T-helper 1 cell treated with Interleukin-12 subunit alpha and Interleukin-12 subunit beta and Interleukin-4 antibody, amounts not matched to agents 30 μg/mL and 1 μg/mL, for 36 hours (primary cell): ENCODE data around the gene UNC119B.
"Not testable (repeated sequence)": the region's sequence is repeated elsewhere in the genome, so short reads cannot be mapped to it uniquely, and the experiment has no call there.

Experiments used
- H3K27ac Mint-ChIP-seq: one replicate; pipeline ENCODE4 v1.8.0; 2021; ENCODE audit warnings: mild to moderate bottlenecking, mixed read lengths
- H3K27me3 Mint-ChIP-seq: one replicate; pipeline ENCODE4 v1.8.0; 2021; ENCODE audit warnings: low read depth, mixed read lengths
- H3K36me3 Mint-ChIP-seq: one replicate; pipeline ENCODE4 v1.8.0; 2021; ENCODE audit warnings: low read depth, mixed read lengths
- H3K4me1 Mint-ChIP-seq: one replicate; pipeline ENCODE4 v1.8.0; 2021; ENCODE audit warnings: low read depth, mixed read lengths
- H3K4me3 Mint-ChIP-seq: one replicate; pipeline ENCODE4 v1.8.0; 2021; ENCODE audit warnings: mild to moderate bottlenecking, moderate library complexity, mixed read lengths
- H3K9me3 Mint-ChIP-seq: one replicate; pipeline ENCODE4 v1.8.0; 2021; ENCODE audit warnings: mixed read lengths

Gene UNC119B

DNA sequence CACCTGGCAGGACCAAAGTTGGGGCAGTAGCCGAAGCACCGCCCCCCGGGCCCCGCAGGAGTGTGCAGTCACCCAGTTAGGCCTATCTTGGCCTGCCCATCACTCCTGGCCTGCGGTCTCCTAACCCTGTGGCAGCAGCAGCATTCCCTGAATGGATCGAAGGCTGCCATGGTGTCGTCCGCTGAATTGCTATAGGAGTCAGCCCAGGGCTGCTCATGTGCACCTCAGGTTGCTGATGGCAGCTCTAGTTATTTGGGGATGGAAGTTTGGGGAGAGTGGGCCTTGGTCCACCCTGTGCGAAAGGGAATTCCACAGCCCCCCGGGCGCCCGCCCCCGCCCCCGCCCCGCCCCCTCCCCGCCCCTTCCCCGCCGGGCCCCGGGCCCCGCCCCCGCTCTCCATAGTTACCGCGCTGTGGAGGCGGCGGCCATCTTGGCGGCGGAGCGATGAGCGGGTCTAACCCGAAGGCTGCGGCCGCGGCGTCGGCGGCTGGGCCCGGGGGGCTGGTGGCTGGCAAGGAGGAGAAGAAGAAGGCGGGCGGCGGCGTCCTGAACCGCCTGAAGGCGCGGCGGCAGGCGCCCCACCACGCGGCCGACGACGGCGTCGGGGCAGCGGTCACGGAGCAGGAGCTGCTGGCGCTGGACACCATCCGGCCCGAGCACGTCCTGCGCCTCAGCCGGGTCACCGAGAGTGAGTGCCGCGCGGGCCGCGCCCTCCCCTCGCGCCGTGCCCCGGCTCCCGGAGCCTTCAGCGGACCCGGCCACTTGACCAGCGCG is at the start of gene UNC119B:
Gene UNC119B, plus strand, starts transcription at position 428 of the 774 bp plus-strand sequence. Its CDS starts 17 bp downstream, at position 445.
- H3K27ac Mint-ChIP-seq: peak within 1 kb of the TSS; percentile 84
- peaks cover 30% of the 10 kb centered on the region for H3K4me1 Mint-ChIP-seq
- no peaks in the 10 kb centered on the region for H3K9me3 Mint-ChIP-seq
- peak within 1 kb of the TSS; percentile 93 for H3K4me3 Mint-ChIP-seq
- peaks cover 9% of the 10 kb centered on the region for H3K36me3 Mint-ChIP-seq
- no peaks in the 10 kb centered on the region for H3K27me3 Mint-ChIP-seq

GRCh38 chr12:120661432-120661831 is 48.8 kb upstream of the UNC119B start:
- Mint-ChIP-seq H3K27ac (no peak overlapping the region), H3K9me3 (no peaks in the 10 kb centered on the region), H3K4me3 (no peak overlapping the region), H3K36me3 (no peaks in the 10 kb centered on the region), H3K4me1 (no peaks in the 10 kb centered on the region), H3K27me3 (no peaks in the 10 kb centered on the region)

- no peaks in the 10 kb centered on the region for H3K36me3 Mint-ChIP-seq
- no peaks in the 10 kb centered on the region for H3K4me1 Mint-ChIP-seq
- H3K9me3 Mint-ChIP-seq: no peaks in the 10 kb centered on the region
- H3K27me3 Mint-ChIP-seq: no peaks in the 10 kb centered on the region
- H3K4me3 Mint-ChIP-seq: no peak overlapping the region
- no peak overlapping the region for H3K27ac Mint-ChIP-seq
These were observed 47.4 kb upstream of the UNC119B start for GRCh38 chr12:120662879-120663278.

GRCh38 chr12:120663741-120664140 is 46.5 kb upstream of the UNC119B start:
- Mint-ChIP-seq H3K36me3 (no peaks in the 10 kb centered on the region), H3K4me3 (no peak overlapping the region), H3K27ac (no peak overlapping the region)

DNA sequence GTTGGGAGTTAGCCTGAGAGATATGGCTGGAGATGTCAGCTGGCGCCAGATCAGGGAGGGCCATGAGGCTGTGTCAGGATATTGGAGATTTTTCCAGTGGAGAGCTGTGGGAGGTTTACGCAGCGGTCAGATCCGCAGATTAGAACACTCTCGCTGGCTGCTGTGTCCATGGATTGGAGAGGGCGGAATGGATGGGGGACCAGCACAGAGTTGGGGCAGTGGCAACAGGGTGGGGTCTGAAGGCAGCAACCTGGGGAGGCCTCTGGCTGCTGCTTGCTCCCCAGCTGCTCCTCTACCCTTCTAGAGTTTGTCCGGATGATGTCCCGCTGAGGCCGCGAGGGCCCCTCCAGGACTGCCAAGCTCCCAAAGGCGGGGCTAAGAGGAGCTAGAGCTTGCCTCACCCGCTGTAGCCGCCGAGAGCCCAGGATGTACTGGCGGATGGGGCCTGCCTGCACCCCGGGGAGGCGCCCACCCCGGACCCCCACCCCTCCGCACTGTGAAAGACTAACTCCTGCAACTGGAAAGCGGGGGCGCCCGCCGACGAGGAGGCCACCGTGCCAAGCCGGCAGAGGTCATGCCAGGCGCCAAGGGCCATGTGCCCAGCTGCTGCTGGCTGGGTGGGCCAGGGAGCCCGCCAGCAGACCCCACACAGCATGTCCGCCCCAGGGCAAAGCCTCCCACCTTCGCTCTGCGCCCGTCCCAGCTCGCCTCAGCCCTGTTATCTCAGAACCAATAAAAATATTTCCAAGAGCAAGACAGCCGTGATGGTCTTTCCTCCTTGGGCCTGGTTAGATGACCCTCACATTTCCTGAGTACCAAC is 43.5 kb upstream of the UNC119B start:
- Mint-ChIP-seq H3K9me3 (no peaks in the 10 kb centered on the region), H3K36me3 (no peaks in the 10 kb centered on the region), H3K4me1 (no peaks in the 10 kb centered on the region), H3K27me3 (no peaks in the 10 kb centered on the region), H3K27ac (no peak overlapping the region), H3K4me3 (no peak overlapping the region)

More at GRCh38 chr12:120663741-120664140, 46.5 kb upstream of the UNC119B start:
- H3K4me1 Mint-ChIP-seq: no peaks in the 10 kb centered on the region
- H3K27me3 Mint-ChIP-seq: no peaks in the 10 kb centered on the region
- H3K9me3 Mint-ChIP-seq: no peaks in the 10 kb centered on the region

DNA sequence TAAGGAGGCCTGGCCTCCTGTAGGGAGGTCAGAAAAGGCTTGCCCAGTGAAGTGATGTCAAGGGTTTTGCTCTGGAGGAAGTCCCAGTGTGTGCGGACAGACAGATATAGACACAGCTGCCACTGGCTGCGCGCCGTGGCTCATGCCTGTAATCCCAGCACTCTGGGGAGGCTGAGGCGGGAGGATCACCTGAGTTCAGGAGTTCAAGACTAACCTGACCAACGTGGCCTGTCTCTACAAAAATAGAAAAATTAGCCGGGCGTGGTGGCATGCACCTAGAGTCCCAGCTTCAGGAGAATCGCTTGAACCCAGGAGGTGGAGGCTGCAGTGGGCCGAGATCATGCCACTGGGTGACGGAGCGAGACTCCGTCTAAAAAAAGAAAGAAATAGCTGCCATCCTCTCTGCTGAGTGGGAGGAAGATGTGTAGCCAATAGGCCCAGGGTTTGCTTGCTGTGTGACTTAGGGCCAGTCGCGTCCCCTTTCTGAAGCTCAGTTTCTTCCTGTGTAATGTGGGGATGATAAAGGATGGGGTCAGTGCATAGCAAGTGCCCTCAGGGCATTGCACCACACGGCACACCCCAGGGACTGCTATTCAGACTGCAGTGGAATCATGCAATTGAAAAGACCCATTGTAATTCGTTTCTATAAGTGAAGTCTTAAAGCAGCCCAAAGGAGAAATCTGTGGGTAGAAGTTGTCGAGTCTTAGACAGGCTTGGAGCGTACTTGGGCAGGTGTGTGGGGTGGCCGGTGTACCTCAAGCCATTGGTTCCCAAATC is 42.0 kb upstream of the UNC119B start:
- Mint-ChIP-seq H3K27ac (no peak overlapping the region), H3K36me3 (no peaks in the 10 kb centered on the region), H3K9me3 (no peaks in the 10 kb centered on the region), H3K27me3 (no peaks in the 10 kb centered on the region), H3K4me1 (no peaks in the 10 kb centered on the region), H3K4me3 (no peak overlapping the region)

DNA sequence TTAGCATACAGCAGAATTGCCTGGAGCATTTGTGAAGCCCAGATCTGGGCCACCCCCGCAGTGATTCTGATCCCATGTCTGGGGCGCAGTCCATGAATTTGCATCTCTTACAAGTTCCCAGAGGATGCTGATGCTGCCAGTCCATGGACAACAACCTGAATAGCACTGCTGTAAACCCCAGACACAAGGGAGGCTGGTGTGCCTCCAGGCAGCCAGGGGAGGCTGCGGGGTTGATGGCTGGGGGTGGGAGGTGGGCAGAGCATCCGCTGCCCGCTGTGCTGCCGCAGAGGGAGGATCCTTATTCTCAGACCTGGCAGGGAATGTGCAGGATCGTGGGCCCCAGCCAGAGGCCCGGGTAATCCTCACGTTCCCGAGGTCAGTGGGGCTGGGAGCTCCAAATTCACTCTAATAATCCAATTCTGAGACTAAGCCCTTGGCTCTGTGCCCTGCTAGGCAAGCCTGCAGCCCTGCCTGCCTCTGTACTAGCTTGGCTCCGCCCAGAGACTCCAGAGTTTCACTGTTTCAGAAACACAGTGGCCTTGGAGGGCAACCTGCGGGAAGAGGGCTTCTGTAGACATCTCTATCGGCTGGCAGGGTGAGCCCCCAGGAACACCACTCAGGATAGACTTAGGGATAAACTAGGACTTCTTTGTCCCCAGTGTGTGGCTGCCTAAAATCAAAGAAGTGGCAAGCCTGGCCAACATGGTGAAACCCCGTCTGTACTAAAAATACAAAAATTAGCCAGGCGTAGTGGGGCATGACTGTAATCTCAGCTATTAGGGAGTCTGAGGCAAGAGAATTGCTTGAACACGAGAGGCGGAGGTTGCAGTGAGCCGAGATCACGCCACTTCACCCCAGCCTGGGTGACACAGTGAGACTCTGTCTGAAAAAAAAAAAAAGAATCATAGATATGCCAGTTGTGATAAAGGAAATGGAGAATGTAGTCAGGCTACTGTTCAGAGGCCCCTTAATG is 41.1 kb upstream of the UNC119B start:
- no peaks in the 10 kb centered on the region for H3K36me3 Mint-ChIP-seq
- no peaks in the 10 kb centered on the region for H3K9me3 Mint-ChIP-seq
- no peak overlapping the region for H3K4me3 Mint-ChIP-seq
- no peaks in the 10 kb centered on the region for H3K4me1 Mint-ChIP-seq
- H3K27ac Mint-ChIP-seq: no peak overlapping the region
- no peaks in the 10 kb centered on the region for H3K27me3 Mint-ChIP-seq

DNA sequence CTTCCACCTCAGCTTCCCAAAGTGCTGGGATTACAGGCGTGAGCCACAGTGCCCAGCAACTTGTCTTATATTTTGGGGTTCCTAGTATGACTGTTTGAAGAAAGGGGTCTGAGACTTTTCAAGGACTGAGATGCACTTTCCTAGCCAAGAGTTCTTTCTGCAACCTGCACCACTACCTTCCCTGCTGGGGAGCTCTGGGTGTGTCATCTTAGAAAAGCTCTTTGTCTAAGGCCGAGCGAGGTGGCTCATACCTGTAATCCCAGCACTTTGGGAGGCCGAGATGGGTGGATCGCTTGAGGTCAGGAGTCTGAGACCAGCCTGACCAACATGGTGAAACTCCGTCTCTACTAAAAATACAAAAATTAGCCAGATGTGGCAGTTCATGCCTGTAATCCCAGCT is 40.0 kb upstream of the UNC119B start:
- not testable (repeated sequence) for H3K4me3 Mint-ChIP-seq, H3K9me3 Mint-ChIP-seq, H3K27me3 Mint-ChIP-seq, H3K36me3 Mint-ChIP-seq, H3K4me1 Mint-ChIP-seq, H3K27ac Mint-ChIP-seq

- Mint-ChIP-seq H3K27ac (no peak overlapping the region), H3K4me3 (no peak overlapping the region), H3K27me3 (no peaks in the 10 kb centered on the region), H3K4me1 (no peaks in the 10 kb centered on the region), H3K36me3 (no peaks in the 10 kb centered on the region), H3K9me3 (no peaks in the 10 kb centered on the region)
These were observed 39.6 kb upstream of the UNC119B start for GRCh38 chr12:120670667-120671066.

GRCh38 chr12:120674097-120674636 is 36.1 kb upstream of the UNC119B start:
- Mint-ChIP-seq H3K27me3 (no peaks in the 10 kb centered on the region), H3K9me3 (no peaks in the 10 kb centered on the region), H3K4me1 (peaks cover 11% of the 10 kb centered on the region), H3K4me3 (no peak overlapping the region), H3K27ac (no peak overlapping the region), H3K36me3 (no peaks in the 10 kb centered on the region)

DNA sequence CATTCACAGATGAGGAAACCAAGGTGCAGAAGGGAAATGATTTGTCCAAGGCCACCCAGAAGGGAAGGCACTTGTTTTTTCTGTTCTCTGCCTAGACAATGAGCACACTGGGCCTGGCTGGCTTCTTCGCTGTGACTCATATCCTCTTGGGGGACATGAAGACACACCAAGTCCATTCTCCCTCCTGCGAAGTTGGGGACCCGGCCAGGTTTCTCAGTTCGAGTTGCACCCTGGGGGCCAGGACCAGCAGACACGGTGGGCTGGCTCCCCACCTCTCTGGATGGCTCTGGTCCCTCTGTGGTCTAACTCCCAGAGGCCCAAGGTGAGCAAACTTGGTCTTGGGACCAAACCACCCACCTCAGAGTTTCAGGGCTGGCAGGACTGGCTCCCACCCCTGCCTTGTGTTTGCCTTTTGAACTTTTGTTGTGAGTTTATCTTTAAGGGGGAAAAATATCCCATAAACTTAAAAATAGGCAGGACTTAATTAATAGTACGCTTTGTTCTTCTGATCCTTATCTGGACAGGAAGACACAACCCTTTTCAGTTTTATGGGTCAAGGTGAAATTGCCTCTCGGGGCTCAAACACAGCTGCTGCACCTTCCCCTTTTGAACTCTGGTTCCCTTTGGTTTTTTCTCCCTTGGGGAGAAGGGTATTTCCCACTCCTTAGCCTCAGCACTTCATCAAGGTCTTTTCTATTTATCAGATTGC is 32.3 kb upstream of the UNC119B start:
- Mint-ChIP-seq H3K4me3 (no peak overlapping the region), H3K27me3 (no peaks in the 10 kb centered on the region), H3K9me3 (no peaks in the 10 kb centered on the region), H3K4me1 (peaks cover 14% of the 10 kb centered on the region), H3K27ac (peak overlapping the region; percentile 57), H3K36me3 (no peaks in the 10 kb centered on the region)

DNA sequence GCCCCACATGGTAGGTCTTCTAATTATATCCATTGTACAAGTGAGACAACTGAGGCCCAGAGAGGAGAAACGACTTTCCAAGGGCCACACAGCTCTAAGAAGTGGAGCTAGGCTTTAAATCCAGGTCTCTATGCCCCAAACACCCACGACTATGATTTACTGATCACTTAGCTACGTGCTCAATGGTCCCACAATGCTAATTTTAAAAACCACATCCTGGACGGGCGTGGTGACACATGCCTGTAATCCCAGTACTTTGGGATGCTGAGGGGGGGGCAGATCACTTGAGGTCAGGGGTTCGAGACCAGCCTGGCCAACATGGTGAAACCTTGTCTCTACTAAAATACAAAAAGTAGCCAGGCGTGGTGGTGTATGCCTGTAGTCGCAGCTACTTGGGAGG is 31.7 kb upstream of the UNC119B start:
- H3K27ac Mint-ChIP-seq: no peak overlapping the region
- no peaks in the 10 kb centered on the region for H3K9me3 Mint-ChIP-seq
- no peaks in the 10 kb centered on the region for H3K27me3 Mint-ChIP-seq
- peaks cover 14% of the 10 kb centered on the region for H3K4me1 Mint-ChIP-seq
- H3K4me3 Mint-ChIP-seq: no peak overlapping the region
- H3K36me3 Mint-ChIP-seq: no peaks in the 10 kb centered on the region

DNA sequence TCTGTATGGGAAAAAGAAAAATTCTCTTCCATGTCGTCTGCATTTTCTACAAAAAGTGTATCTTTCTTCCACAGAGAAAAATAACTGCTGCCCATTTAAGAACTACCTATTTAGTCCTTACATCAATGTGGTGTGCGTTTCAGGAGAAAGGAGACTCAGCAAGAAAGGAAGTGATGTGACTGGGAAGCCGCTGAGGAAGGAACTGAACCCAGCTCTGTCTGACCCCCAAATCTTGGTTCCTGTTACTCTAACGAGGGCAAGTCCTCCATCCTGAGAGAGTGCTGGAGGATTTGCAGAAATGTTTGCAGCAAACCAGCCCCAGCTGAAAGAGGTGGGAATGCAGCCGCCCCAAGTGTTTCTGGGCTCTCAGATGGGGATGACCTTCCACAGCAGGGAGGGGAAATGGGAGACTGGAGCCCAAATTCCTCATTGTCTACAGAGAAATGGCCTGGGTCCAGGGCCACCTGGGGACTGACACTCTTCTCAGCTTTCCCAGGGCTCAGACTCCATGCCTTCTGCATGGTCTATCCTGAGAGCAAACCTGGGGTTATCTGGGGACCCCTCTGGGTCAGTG is 30.0 kb upstream of the UNC119B start:
- Mint-ChIP-seq H3K4me3 (no peak overlapping the region), H3K27ac (peak overlapping the region; percentile 39), H3K36me3 (no peaks in the 10 kb centered on the region), H3K27me3 (no peaks in the 10 kb centered on the region), H3K9me3 (no peaks in the 10 kb centered on the region), H3K4me1 (peaks cover 19% of the 10 kb centered on the region)
